H1 (cell line): Measurements from ENCODE around the gene LARP1. TPM values are rescaled to one million over a fixed set of nuclear protein-coding genes. Genes with fewer than 3 reads are reported as not detected.

Experiments
- CTCF ChIA-PET: fragments of 300-600 bp; sonication (Branson Sonifier 250); formaldehyde crosslinking; loops from one replicate; lab custom pipeline; 2021; ENCODE audit not compliant: partially characterized antibody; lab: Charles Lee
- POLR2A ChIA-PET: fragments of 300-600 bp; sonication (Branson Sonifier 250); formaldehyde crosslinking; loops from one replicate; lab custom pipeline; 2021; ENCODE audit warnings: inconsistent platforms; ENCODE audit not compliant: partially characterized antibody; lab: Charles Lee
- DNase-seq, 2 experiments: peaks; one replicate each; pipeline versions ENCODE4 v3.0.0 to v3.0.0-alpha.2; 2010 to 2022; ENCODE audit warnings: low spot score in 2 of 2, low read depth in 1 of 2, mixed read lengths in 1 of 2
- FAIRE-seq: peaks from 2 replicates; lab custom pipeline; 2011; peaks lifted over from hg19 to GRCh38; lab: Jason Lieb, UNC
- H2AFZ ChIP-seq: 2 replicates; pipeline ENCODE4 v1.8.1; 2012; ENCODE audit warnings: low read length, inconsistent platforms
- H2AK5ac ChIP-seq: 2 replicates; pipeline ENCODE4 v1.6.1; 2013; ENCODE audit warnings: low read depth, low read length
- H2BK120ac ChIP-seq: replicated peaks from 2 replicates; pipeline ENCODE3; 2013; ENCODE audit warnings: low read depth, low read length, inconsistent platforms
- H2BK12ac ChIP-seq: 2 replicates; pipeline ENCODE4 v1.6.1; 2013; ENCODE audit warnings: low read depth, low read length
- H2BK15ac ChIP-seq: 2 replicates; pipeline ENCODE4 v1.6.1; 2013; ENCODE audit warnings: low read length
- H2BK20ac ChIP-seq: 2 replicates; pipeline ENCODE4 v1.6.1; 2013; ENCODE audit warnings: low read length
- H2BK5ac ChIP-seq: 2 replicates; pipeline ENCODE4 v1.6.1; 2013; ENCODE audit warnings: low read depth, low read length
- H3K14ac ChIP-seq: 2 replicates; pipeline ENCODE4 v1.6.1; 2013; ENCODE audit warnings: inconsistent platforms; ENCODE audit not compliant: insufficient read length
- H3K18ac ChIP-seq: 2 replicates; pipeline ENCODE4 v1.6.1; 2013; ENCODE audit warnings: low read length; ENCODE audit errors: extremely low read depth
- H3K23ac ChIP-seq: 2 replicates; pipeline ENCODE4 v1.6.1; 2013; ENCODE audit warnings: inconsistent platforms; ENCODE audit not compliant: insufficient read length
- H3K23me2 ChIP-seq: 2 replicates; pipeline ENCODE4 v1.6.1; 2013; ENCODE audit warnings: low read depth, low read length
- H3K27ac ChIP-seq: 2 replicates; pipeline ENCODE4 v1.6.1; 2011; ENCODE audit warnings: low read depth, low read length, inconsistent platforms
- H3K27me3 ChIP-seq, 4 experiments: replicated peaks in 1 of 4; 1 replicate in 1 of 4; 2 replicates in 3 of 4; pipeline versions ENCODE4 v1.6.1 to v1.8.1; 2011 to 2013; ENCODE audit warnings: low read length in 3 of 4, mild to moderate bottlenecking in 3 of 4, inconsistent platforms in 2 of 4, mixed read lengths in 2 of 4, moderate library complexity in 1 of 4; ENCODE audit not compliant: control insufficient read depth in 3 of 4, insufficient read depth in 3 of 4; ENCODE audit errors: extremely low read depth in 1 of 4
- H3K36me3 ChIP-seq, 4 experiments: 2 replicates each; pipeline versions ENCODE4 v1.6.1 to v1.8.1; 2011 to 2013; ENCODE audit warnings: mild to moderate bottlenecking in 4 of 4, low read length in 3 of 4, moderate library complexity in 2 of 4, control low read depth in 1 of 4, inconsistent platforms in 1 of 4; ENCODE audit not compliant: insufficient read depth in 4 of 4, control insufficient read depth in 2 of 4
- H3K4ac ChIP-seq: replicated peaks from 2 replicates; pipeline ENCODE3; 2013; ENCODE audit warnings: low read length, low read depth, mixed read lengths, inconsistent platforms; ENCODE audit not compliant: insufficient read length
- H3K4me1 ChIP-seq, 4 experiments: replicated peaks in 1 of 4; 1 replicate in 1 of 4; 2 replicates in 3 of 4; pipeline versions ENCODE4 v1.6.1 to v1.8.1; 2011 to 2013; ENCODE audit warnings: low read length in 3 of 4, inconsistent platforms in 2 of 4, mixed read lengths in 1 of 4; ENCODE audit not compliant: insufficient read depth in 4 of 4, control insufficient read depth in 3 of 4
- H3K4me2 ChIP-seq, 2 experiments: 2 replicates each; pipeline versions ENCODE4 v1.6.1 to v1.8.1; 2011 to 2013; ENCODE audit warnings: low read depth in 2 of 2, low read length in 2 of 2, control low read depth in 1 of 2, inconsistent platforms in 1 of 2, mild to moderate bottlenecking in 1 of 2; ENCODE audit not compliant: insufficient read depth in 1 of 2
- H3K4me3 ChIP-seq, 4 experiments: fragments of 200-600, 300-600 bp in 1 of 4; sonication (generic), shearing (Covaris generic), sonication (Bioruptor Twin) in 1 of 4; 2 replicates each; pipeline versions ENCODE4 v1.5.1 to v1.8.1; 2011 to 2016; ENCODE audit warnings: low read length in 4 of 4, low read depth in 3 of 4, control low read depth in 2 of 4, inconsistent platforms in 2 of 4, mild to moderate bottlenecking in 2 of 4, mixed read lengths in 1 of 4, moderate library complexity in 1 of 4; ENCODE audit not compliant: insufficient read depth in 2 of 4; ENCODE audit errors: extremely low read depth in 1 of 4
- H3K56ac ChIP-seq: replicated peaks from 2 replicates; pipeline ENCODE3; 2013; ENCODE audit warnings: low read depth, mild to moderate bottlenecking, mixed read lengths, low read length, inconsistent platforms; ENCODE audit not compliant: insufficient read length
- H3K79me1 ChIP-seq: 2 replicates; pipeline ENCODE4 v1.6.1; 2013; ENCODE audit warnings: low read depth, low read length, control low read depth
- H3K79me2 ChIP-seq, 2 experiments: 2 replicates each; pipeline versions ENCODE4 v1.6.1 to v1.8.1; 2012 to 2013; ENCODE audit warnings: low read length in 2 of 2, mild to moderate bottlenecking in 2 of 2, inconsistent platforms in 1 of 2; ENCODE audit not compliant: insufficient read depth in 2 of 2, control insufficient read depth in 1 of 2
- H3K9ac ChIP-seq, 4 experiments: replicated peaks in 1 of 4; 1 replicate in 1 of 4; 2 replicates in 3 of 4; pipeline versions ENCODE4 v1.6.1 to v1.8.1; 2011 to 2013; ENCODE audit warnings: low read depth in 3 of 4, low read length in 3 of 4, control low read depth in 2 of 4, mild to moderate bottlenecking in 2 of 4, moderate library complexity in 2 of 4, inconsistent platforms in 1 of 4; ENCODE audit errors: extremely low read depth in 1 of 4
- H3K9me3 ChIP-seq, 2 experiments: 2 replicates each; pipeline versions ENCODE4 v1.6.1 to v1.8.1; 2012 to 2013; ENCODE audit warnings: mild to moderate bottlenecking in 2 of 2, moderate library complexity in 2 of 2, control low read depth in 1 of 2, inconsistent platforms in 1 of 2, low read depth in 1 of 2, low read length in 1 of 2, mixed read lengths in 1 of 2; ENCODE audit not compliant: insufficient read depth in 2 of 2
- H4K20me1 ChIP-seq, 2 experiments: replicated peaks in 1 of 2; 2 replicates each; pipeline versions ENCODE3 to v1.8.1; 2011 to 2013; ENCODE audit warnings: inconsistent platforms in 2 of 2, low read length in 2 of 2, mild to moderate bottlenecking in 1 of 2; ENCODE audit not compliant: insufficient read depth in 2 of 2, control insufficient read depth in 1 of 2
- H4K5ac ChIP-seq: 2 replicates; pipeline ENCODE4 v1.6.1; 2013; ENCODE audit warnings: low read length, low read depth, mixed read lengths, inconsistent platforms; ENCODE audit not compliant: insufficient read length
- H4K8ac ChIP-seq: 2 replicates; pipeline ENCODE4 v1.8.0; 2013; ENCODE audit warnings: mild to moderate bottlenecking, moderate library complexity, low read length, inconsistent platforms; ENCODE audit not compliant: insufficient read depth; ENCODE audit errors: extremely low read depth
- H4K91ac ChIP-seq: replicated peaks from 2 replicates; pipeline ENCODE3; 2013; ENCODE audit warnings: low read length, mixed read lengths, inconsistent platforms; ENCODE audit not compliant: insufficient read length
- ASH2L ChIP-seq: fragments of 200-600, 300-600 bp; sonication (generic); IDR thresholded peaks from one replicate; pipeline ENCODE4 v1.7.1; 2017; ENCODE audit warnings: low read length
- BACH1 ChIP-seq: IDR thresholded peaks from 2 replicates; pipeline ENCODE4 v1.6.1; 2012; ENCODE audit warnings: low read length, improper control_type of control experiment
- BCL11A ChIP-seq, 2 experiments: IDR thresholded peaks; one replicate each; pipeline ENCODE4 v1.6.1; 2011; ENCODE audit warnings: low read depth in 2 of 2, low read length in 2 of 2, mild to moderate bottlenecking in 2 of 2
- CHD2 ChIP-seq: IDR thresholded peaks from 2 replicates; pipeline ENCODE4 v1.6.1; 2012; ENCODE audit warnings: low read length, improper control_type of control experiment
- POLR2A ChIP-seq, 2 experiments: IDR thresholded peaks; 1 replicate in 1 of 2; 2 replicates in 1 of 2; pipeline ENCODE4 v1.6.1; 2011; ENCODE audit warnings: low read depth in 2 of 2, low read length in 2 of 2, mild to moderate bottlenecking in 2 of 2; ENCODE audit errors: control extremely low read depth in 1 of 2
- RFX5 ChIP-seq: IDR thresholded peaks from 2 replicates; pipeline ENCODE4 v1.6.1; 2011; ENCODE audit warnings: low read depth, low read length, improper control_type of control experiment, borderline replicate concordance
- SIN3A ChIP-seq, 2 experiments: IDR thresholded peaks in 1 of 2; conservative IDR thresholded peaks in 1 of 2; 2 replicates each; pipeline ENCODE4 v1.6.1; 2011 to 2012; ENCODE audit warnings: low read length in 2 of 2, improper control_type of control experiment in 1 of 2, low read depth in 1 of 2, mild to moderate bottlenecking in 1 of 2
- SP1 ChIP-seq: IDR thresholded peaks from 2 replicates; pipeline ENCODE4 v1.6.1; 2011; ENCODE audit warnings: low read depth, low read length
- SUZ12 ChIP-seq: fragments of 200-600 bp; sonication (generic); IDR thresholded peaks from 2 replicates; pipeline ENCODE4 v1.6.1; 2012; ENCODE audit warnings: mild to moderate bottlenecking, inconsistent platforms, low read length, moderate library complexity, mixed read lengths
- TEAD4 ChIP-seq: IDR thresholded peaks from 2 replicates; pipeline ENCODE4 v1.6.1; 2012; ENCODE audit warnings: low read depth, low read length, inconsistent platforms, mixed read lengths
- WGBS, 2 experiments: shearing (Covaris generic) in 1 of 2; methylation state at CpG; one replicate each; pipeline versions ENCODE4 v1.1.6 to v1.1.7; 2013 to 2015; ENCODE audit warnings: low lambda C conversion rate in 2 of 2, mixed read lengths in 2 of 2, inconsistent platforms in 1 of 2, low coverage in 1 of 2, missing lambda C conversion rate in 1 of 2; ENCODE audit not compliant: insufficient replicate concordance in 2 of 2, insufficient coverage in 1 of 2, insufficient read length in 1 of 2; ENCODE audit errors: extremely low coverage in 1 of 2, missing lambda C conversion rate in 1 of 2; 5-methylcytosine and 5-hydroxymethylcytosine counted together
- polyA plus RNA-seq, 7 experiments: library from polyadenylated mRNA; depleted of rRNA in 3 of 7; stranded (reverse) in 5 of 7; unstranded in 2 of 7; fragments of >200 nt in 5 of 7; fragments of 200-250 nt in 2 of 7; gene quantifications; 1 replicate in 5 of 7; 2 replicates in 1 of 7; 4 replicates in 1 of 7; pipeline versions ENCODE4 v1.2.1 to v1.2.3, GENCODE V29; 2011 to 2013; ENCODE audit warnings: missing spikeins in 2 of 7, mixed read lengths in 2 of 7
- total RNA-seq: library from RNA; stranded (reverse); fragmentation: NEBNext Ultra II Directional; extraction: Animal tissue kit (Norgen Biotek cat#: 25700); gene quantifications from 2 replicates; pipeline ENCODE4 v1.2.1, GENCODE V29; 2021
- TF ChIP-seq, protein P1 (sequence below): IDR thresholded peaks from 2 replicates; pipeline ENCODE4 v1.6.1; 2011; ENCODE audit warnings: low read length, improper control_type of control experiment
- TF ChIP-seq, protein P2 (sequence below): IDR thresholded peaks from 2 replicates; pipeline ENCODE4 v1.6.1; 2011; ENCODE audit warnings: low read depth, mild to moderate bottlenecking, low read length; ENCODE audit not compliant: insufficient read depth

LARP1 gene
- total and polyA plus RNA-seq, 2 of the 8 experiments (the other 6 are each of a cell fraction or from before 2014, with no cell fraction given): 106 to 422 TPM

GRCh38 chr5:154791535-154791934 is 36.4 kb downstream of the LARP1 start:
- H2AFZ ChIP-seq: no peak overlapping the region
- no peak overlapping the region for H3K23ac ChIP-seq
- peaks cover 0 to 5% (median 2%) of the 10 kb centered on the region in 4 experiments; a peak in 4 of 7 replicates for H3K4me1 ChIP-seq
- WGBS, 2 experiments: 90% methylated on average over 3 of the region's 3 CpGs; no CpG with 5 or more reads in 1 of the 2 experiments
- H3K79me2 ChIP-seq: peaks cover 24 to 78% of the 10 kb centered on the region in 2 experiments
- H3K36me3 ChIP-seq: peaks cover 28 to 63% (median 56%) of the 10 kb centered on the region in 4 experiments
- H4K91ac ChIP-seq: no peak overlapping the region
- H3K79me1 ChIP-seq: peaks cover 5% of the 10 kb centered on the region
- no peak overlapping the region for H2BK120ac ChIP-seq
- H3K4ac ChIP-seq: no peak overlapping the region
- H3K9ac ChIP-seq: no peak overlapping the region
- TF ChIP-seq RFX5: no peak
- no peak for TF ChIP-seq SUZ12
- no peak for TF ChIP-seq SP1
- no peak for TF ChIP-seq BCL11A (IDR thresholded peaks at IDR 0.05; ENCODE audit: low read depth in 2 of 2, low read length in 2 of 2)
- TF ChIP-seq, protein P1, sequence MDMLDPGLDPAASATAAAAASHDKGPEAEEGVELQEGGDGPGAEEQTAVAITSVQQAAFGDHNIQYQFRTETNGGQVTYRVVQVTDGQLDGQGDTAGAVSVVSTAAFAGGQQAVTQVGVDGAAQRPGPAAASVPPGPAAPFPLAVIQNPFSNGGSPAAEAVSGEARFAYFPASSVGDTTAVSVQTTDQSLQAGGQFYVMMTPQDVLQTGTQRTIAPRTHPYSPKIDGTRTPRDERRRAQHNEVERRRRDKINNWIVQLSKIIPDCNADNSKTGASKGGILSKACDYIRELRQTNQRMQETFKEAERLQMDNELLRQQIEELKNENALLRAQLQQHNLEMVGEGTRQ: no peak
- TF ChIP-seq SIN3A (conservative IDR thresholded peaks at IDR 0.05 in 1 of 2, IDR thresholded peaks at IDR 0.05 in 1 of 2; ENCODE audit: low read depth in 1 of 2, low read length in 2 of 2): no peak
- no peak for TF ChIP-seq CHD2
- TF ChIP-seq, protein P2, sequence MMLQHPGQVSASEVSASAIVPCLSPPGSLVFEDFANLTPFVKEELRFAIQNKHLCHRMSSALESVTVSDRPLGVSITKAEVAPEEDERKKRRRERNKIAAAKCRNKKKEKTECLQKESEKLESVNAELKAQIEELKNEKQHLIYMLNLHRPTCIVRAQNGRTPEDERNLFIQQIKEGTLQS: no peak
- no peak for TF ChIP-seq POLR2A (IDR thresholded peaks at IDR 0.05; ENCODE audit: control extremely low read depth in 1 of 2, low read depth in 2 of 2, low read length in 2 of 2)
- no peak for TF ChIP-seq ASH2L
- TF ChIP-seq TEAD4: no peak
- TF ChIP-seq BACH1: no peak
- H3K23me2 ChIP-seq: 0 out of 2 replicates have a peak, but pooled peaks cover 2% of the 10 kb centered on the region
- H2BK20ac ChIP-seq: no peak overlapping the region
- H2AK5ac ChIP-seq: no peak overlapping the region
- peaks cover 27 to 37% of the 10 kb centered on the region in 2 experiments for H4K20me1 ChIP-seq
- DNase-seq: no peak
- POLR2A ChIA-PET: interaction anchor here (0.7 to 20.6 kb wide), 2 partner anchors 27 to 28 kb away, joined by 3 to 307 read pairs; no protein-coding TSS in a partner anchor
- H3K4me2 ChIP-seq: no peak overlapping the region
- no peak overlapping the region for H2BK15ac ChIP-seq
- H3K56ac ChIP-seq: no peak overlapping the region
- H3K14ac ChIP-seq: no peak overlapping the region
- H4K8ac ChIP-seq: no peak overlapping the region
- H3K27ac ChIP-seq: no peak overlapping the region
- no peak overlapping the region for H2BK12ac ChIP-seq
- H3K27me3 ChIP-seq: no peaks in the 10 kb centered on the region
- CTCF ChIA-PET: interaction anchor here (1.2 to 6.8 kb wide), 3 partner anchors 10 to 141 kb away, joined by 3 to 46 read pairs (median 11); no protein-coding TSS in a partner anchor
- H2BK5ac ChIP-seq: no peak overlapping the region
- no peak overlapping the region for H4K5ac ChIP-seq
- no peaks in the 10 kb centered on the region for H3K9me3 ChIP-seq
- no peak overlapping the region for H3K18ac ChIP-seq
- H3K4me3 ChIP-seq: no peak overlapping the region
- FAIRE-seq: no peak
